H1 (cell line): ENCODE data around the gene AVPR2. TPM values are rescaled to one million over a fixed set of nuclear protein-coding genes. Genes with fewer than 3 reads are reported as not detected.

Experiments
- polyA plus RNA-seq, 7 experiments: library from polyadenylated mRNA; depleted of rRNA in 3 of 7; stranded (reverse) in 5 of 7; unstranded in 2 of 7; fragments of >200 nt in 5 of 7; fragments of 200-250 nt in 2 of 7; gene quantifications; 1 replicate in 5 of 7; 2 replicates in 1 of 7; 4 replicates in 1 of 7; pipeline versions ENCODE4 v1.2.1 to v1.2.3, GENCODE V29; 2011 to 2013; ENCODE audit warnings: missing spikeins in 2 of 7, mixed read lengths in 2 of 7
- total RNA-seq: library from RNA; stranded (reverse); fragmentation: NEBNext Ultra II Directional; extraction: Animal tissue kit (Norgen Biotek cat#: 25700); gene quantifications from 2 replicates; pipeline ENCODE4 v1.2.1, GENCODE V29; 2021
- TF ChIP-seq, protein P1 (sequence below): fragments of 300-600 bp; sonication (generic); IDR thresholded peaks from 2 replicates; pipeline ENCODE4 v1.7.1; 2012; ENCODE audit warnings: low read length, moderate library complexity, mild to moderate bottlenecking, inconsistent platforms; ENCODE audit not compliant: insufficient replicate concordance
- TF ChIP-seq, protein P2 (sequence below), 3 experiments: IDR thresholded peaks; 1 replicate in 2 of 3; 2 replicates in 1 of 3; pipeline versions ENCODE4 v1.5.1 to v1.6.1; 2011; ENCODE audit warnings: low read length in 3 of 3, mild to moderate bottlenecking in 3 of 3, inconsistent platforms in 2 of 3, low read depth in 1 of 3, moderate library complexity in 1 of 3; ENCODE audit not compliant: insufficient read depth in 1 of 3; ENCODE audit errors: control extremely low read depth in 1 of 3

The AVPR2 gene
- total and polyA plus RNA-seq, 2 of the 8 experiments (the other 6 are each of a cell fraction or from before 2014, with no cell fraction given) = 0.09 TPM; not detected in 1

DNA sequence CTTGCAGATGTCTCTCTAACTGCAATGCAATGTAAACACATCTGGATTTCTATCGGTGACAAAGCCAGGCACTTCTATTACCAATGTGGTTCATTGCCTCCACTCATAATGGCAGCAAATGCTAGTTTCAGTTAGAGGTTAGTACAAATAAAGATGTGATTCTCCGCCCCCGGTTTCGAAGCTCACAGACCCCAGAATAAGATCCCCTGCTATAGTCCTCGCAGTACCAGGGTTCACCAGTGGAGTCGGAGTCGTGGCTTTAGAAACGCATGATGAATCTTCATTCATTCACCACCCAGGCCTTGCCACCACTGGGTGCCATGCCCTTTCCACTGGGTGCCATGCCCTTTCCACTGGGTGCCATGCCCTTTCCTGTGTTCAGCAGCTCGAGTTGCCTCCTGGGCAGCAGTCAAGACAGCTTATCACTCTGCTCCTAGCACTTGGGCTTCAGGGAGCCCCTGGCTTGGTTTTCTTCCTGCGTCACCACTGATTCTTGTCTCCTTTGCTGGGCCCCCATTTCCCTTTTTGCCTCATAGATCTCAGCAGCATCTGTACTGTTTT is 33.8 kb downstream of the AVPR2 start (continued):
- TF ChIP-seq, protein P1, sequence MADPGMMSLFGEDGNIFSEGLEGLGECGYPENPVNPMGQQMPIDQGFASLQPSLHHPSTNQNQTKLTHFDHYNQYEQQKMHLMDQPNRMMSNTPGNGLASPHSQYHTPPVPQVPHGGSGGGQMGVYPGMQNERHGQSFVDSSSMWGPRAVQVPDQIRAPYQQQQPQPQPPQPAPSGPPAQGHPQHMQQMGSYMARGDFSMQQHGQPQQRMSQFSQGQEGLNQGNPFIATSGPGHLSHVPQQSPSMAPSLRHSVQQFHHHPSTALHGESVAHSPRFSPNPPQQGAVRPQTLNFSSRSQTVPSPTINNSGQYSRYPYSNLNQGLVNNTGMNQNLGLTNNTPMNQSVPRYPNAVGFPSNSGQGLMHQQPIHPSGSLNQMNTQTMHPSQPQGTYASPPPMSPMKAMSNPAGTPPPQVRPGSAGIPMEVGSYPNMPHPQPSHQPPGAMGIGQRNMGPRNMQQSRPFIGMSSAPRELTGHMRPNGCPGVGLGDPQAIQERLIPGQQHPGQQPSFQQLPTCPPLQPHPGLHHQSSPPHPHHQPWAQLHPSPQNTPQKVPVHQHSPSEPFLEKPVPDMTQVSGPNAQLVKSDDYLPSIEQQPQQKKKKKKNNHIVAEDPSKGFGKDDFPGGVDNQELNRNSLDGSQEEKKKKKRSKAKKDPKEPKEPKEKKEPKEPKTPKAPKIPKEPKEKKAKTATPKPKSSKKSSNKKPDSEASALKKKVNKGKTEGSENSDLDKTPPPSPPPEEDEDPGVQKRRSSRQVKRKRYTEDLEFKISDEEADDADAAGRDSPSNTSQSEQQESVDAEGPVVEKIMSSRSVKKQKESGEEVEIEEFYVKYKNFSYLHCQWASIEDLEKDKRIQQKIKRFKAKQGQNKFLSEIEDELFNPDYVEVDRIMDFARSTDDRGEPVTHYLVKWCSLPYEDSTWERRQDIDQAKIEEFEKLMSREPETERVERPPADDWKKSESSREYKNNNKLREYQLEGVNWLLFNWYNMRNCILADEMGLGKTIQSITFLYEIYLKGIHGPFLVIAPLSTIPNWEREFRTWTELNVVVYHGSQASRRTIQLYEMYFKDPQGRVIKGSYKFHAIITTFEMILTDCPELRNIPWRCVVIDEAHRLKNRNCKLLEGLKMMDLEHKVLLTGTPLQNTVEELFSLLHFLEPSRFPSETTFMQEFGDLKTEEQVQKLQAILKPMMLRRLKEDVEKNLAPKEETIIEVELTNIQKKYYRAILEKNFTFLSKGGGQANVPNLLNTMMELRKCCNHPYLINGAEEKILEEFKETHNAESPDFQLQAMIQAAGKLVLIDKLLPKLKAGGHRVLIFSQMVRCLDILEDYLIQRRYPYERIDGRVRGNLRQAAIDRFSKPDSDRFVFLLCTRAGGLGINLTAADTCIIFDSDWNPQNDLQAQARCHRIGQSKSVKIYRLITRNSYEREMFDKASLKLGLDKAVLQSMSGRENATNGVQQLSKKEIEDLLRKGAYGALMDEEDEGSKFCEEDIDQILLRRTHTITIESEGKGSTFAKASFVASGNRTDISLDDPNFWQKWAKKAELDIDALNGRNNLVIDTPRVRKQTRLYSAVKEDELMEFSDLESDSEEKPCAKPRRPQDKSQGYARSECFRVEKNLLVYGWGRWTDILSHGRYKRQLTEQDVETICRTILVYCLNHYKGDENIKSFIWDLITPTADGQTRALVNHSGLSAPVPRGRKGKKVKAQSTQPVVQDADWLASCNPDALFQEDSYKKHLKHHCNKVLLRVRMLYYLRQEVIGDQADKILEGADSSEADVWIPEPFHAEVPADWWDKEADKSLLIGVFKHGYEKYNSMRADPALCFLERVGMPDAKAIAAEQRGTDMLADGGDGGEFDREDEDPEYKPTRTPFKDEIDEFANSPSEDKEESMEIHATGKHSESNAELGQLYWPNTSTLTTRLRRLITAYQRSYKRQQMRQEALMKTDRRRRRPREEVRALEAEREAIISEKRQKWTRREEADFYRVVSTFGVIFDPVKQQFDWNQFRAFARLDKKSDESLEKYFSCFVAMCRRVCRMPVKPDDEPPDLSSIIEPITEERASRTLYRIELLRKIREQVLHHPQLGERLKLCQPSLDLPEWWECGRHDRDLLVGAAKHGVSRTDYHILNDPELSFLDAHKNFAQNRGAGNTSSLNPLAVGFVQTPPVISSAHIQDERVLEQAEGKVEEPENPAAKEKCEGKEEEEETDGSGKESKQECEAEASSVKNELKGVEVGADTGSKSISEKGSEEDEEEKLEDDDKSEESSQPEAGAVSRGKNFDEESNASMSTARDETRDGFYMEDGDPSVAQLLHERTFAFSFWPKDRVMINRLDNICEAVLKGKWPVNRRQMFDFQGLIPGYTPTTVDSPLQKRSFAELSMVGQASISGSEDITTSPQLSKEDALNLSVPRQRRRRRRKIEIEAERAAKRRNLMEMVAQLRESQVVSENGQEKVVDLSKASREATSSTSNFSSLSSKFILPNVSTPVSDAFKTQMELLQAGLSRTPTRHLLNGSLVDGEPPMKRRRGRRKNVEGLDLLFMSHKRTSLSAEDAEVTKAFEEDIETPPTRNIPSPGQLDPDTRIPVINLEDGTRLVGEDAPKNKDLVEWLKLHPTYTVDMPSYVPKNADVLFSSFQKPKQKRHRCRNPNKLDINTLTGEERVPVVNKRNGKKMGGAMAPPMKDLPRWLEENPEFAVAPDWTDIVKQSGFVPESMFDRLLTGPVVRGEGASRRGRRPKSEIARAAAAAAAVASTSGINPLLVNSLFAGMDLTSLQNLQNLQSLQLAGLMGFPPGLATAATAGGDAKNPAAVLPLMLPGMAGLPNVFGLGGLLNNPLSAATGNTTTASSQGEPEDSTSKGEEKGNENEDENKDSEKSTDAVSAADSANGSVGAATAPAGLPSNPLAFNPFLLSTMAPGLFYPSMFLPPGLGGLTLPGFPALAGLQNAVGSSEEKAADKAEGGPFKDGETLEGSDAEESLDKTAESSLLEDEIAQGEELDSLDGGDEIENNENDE = no peak
- TF ChIP-seq, protein P2, sequence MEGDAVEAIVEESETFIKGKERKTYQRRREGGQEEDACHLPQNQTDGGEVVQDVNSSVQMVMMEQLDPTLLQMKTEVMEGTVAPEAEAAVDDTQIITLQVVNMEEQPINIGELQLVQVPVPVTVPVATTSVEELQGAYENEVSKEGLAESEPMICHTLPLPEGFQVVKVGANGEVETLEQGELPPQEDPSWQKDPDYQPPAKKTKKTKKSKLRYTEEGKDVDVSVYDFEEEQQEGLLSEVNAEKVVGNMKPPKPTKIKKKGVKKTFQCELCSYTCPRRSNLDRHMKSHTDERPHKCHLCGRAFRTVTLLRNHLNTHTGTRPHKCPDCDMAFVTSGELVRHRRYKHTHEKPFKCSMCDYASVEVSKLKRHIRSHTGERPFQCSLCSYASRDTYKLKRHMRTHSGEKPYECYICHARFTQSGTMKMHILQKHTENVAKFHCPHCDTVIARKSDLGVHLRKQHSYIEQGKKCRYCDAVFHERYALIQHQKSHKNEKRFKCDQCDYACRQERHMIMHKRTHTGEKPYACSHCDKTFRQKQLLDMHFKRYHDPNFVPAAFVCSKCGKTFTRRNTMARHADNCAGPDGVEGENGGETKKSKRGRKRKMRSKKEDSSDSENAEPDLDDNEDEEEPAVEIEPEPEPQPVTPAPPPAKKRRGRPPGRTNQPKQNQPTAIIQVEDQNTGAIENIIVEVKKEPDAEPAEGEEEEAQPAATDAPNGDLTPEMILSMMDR (IDR thresholded peaks at IDR 0.05; ENCODE audit: control extremely low read depth in 1 of 3, insufficient read depth in 1 of 3, low read depth in 1 of 3, low read length in 3 of 3) = peak in 1 of 3 experiments; percentile 1; a peak in 1 of 4 replicates
